ENCODE data around the gene CCDC88C.

CCDC88C gene

DNA sequence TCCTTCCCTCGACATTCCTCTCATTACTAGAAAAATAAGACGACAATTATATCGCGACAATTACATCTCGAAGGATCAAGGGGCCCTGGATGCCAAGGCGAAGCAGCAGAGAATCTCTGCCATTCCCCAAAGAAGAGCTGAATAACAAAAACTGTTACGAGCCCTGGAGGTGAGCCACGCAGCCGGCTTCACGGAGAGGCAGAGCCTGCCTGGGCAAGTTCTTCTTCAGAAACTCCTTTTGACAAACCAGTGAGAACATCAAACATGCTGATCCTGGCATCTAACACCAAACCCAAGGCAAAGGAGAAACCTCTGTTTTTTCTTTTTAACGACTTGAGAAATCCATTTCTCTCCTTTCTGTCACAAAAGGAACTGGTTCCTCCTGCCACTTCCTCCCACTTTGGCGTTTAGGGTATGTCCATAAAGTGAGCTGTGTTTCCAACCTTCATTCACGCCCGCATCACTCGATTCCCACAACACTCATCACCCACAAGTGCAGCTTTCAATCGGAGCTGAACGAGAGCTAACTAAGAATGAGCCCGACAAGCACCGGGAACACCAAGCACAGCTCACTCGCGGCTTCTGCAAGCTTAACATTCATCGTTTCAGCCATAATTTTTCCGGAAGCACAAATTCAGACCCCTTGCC is 21.5 kb downstream of the CCDC88C start:
- Histone ChIP-seq H3K4me3 (IDR thresholded peaks at IDR 0.05; ENCODE audit: insufficient read depth, low read depth, low read length) (no peak overlapping the region), H3K27me3 (ENCODE audit: insufficient read depth, low read depth) (no peaks in the 10 kb centered on the region), H3K79me2 (ENCODE audit: insufficient read depth, low read depth) (peaks cover 95% of the 10 kb centered on the region), H3K4me2 (peak overlapping the region; percentile 85; the same call in 1 of the 2 replicates), H2AFZ (ENCODE audit: low read depth) (no peak overlapping the region), H3K9ac (no peak overlapping the region), H3K4me1 (ENCODE audit: low read depth, poor library complexity, severe bottlenecking) (peaks cover 52% of the 10 kb centered on the region), H3K36me3 (ENCODE audit: insufficient read depth) (no peaks in the 10 kb centered on the region), H4K20me1 (ENCODE audit: insufficient read depth) (no peaks in the 10 kb centered on the region), H3K27ac (no peak overlapping the region)
- TF ChIP-seq CTCF (conservative IDR thresholded peaks at IDR 0.05; ENCODE audit: low read depth, low read length), result no peak

- Histone ChIP-seq H3K4me3 (IDR thresholded peaks at IDR 0.05; ENCODE audit: insufficient read depth, low read depth, low read length) (no peak overlapping the region), H3K4me2 (no peak overlapping the region), H3K27me3 (ENCODE audit: insufficient read depth, low read depth) (no peaks in the 10 kb centered on the region), H2AFZ (ENCODE audit: low read depth) (no peak overlapping the region), H3K9ac (no peak overlapping the region), H3K36me3 (ENCODE audit: insufficient read depth) (no peaks in the 10 kb centered on the region), H3K79me2 (ENCODE audit: insufficient read depth, low read depth) (peaks cover 96% of the 10 kb centered on the region), H3K27ac (no peak overlapping the region), H4K20me1 (ENCODE audit: insufficient read depth) (no peaks in the 10 kb centered on the region), H3K4me1 (ENCODE audit: low read depth, poor library complexity, severe bottlenecking) (peaks cover 47% of the 10 kb centered on the region)
- no peak for TF ChIP-seq CTCF (conservative IDR thresholded peaks at IDR 0.05; ENCODE audit: low read depth, low read length)
Observed at GRCh38 chr14:91395466-91395865, 22.2 kb downstream of the CCDC88C start.

DNA sequence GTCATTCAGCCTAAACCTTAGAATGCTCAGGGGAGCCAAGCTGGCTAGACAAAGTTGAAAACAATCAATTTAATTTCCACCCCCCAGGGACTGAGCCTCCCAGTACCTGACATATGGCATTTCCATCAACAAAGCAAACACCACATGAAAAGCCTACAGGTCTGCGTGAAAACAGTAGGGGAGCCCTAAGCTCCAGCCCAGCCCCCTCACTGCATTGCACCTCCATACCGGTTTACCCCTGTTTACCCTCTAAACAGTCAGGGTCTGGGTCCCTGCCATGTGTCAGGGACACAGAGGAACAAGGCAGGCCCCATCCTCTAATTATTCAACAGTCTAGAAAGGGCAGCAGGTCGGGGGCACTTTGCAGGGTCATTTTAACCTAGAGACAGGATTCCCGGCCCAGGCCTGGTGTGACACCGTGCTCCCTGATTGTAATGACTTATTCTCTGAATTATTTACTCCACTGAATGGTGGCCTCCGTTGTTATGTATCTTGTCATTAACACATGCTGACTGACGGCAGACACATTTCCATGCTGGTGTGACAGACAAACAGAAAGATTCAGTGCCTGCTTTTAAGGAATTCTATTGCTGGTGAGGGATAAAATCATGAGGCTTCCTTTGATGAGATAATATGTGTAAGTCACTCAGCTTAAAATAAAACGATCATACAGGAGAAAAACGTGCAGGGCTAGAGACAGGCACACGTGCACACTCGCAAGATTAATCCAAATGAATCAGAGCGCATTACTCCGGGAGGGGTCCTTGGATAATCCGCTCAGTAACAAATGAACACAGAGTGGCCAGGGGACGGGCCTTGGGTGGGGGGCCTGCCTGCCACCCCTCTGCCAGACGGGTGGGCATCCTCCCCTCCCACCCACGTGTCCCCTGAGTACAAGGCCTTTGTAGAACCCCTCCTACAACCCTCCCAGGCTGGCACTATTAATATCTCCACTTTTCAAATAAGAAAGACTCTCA is 23.2 kb downstream of the CCDC88C start:
- TF ChIP-seq CTCF (conservative IDR thresholded peaks at IDR 0.05; ENCODE audit: low read depth, low read length), result no peak
- Histone ChIP-seq H2AFZ (ENCODE audit: low read depth) (no peak overlapping the region), H3K79me2 (ENCODE audit: insufficient read depth, low read depth) (peaks cover 93% of the 10 kb centered on the region), H3K27ac (no peak overlapping the region), H3K36me3 (ENCODE audit: insufficient read depth) (no peaks in the 10 kb centered on the region), H3K27me3 (ENCODE audit: insufficient read depth, low read depth) (no peaks in the 10 kb centered on the region), H4K20me1 (ENCODE audit: insufficient read depth) (no peaks in the 10 kb centered on the region), H3K9ac (no peak overlapping the region), H3K4me2 (no peak overlapping the region), H3K4me3 (IDR thresholded peaks at IDR 0.05; ENCODE audit: insufficient read depth, low read depth, low read length) (no peak overlapping the region), H3K4me1 (ENCODE audit: low read depth, poor library complexity, severe bottlenecking) (peaks cover 36% of the 10 kb centered on the region)

- Histone ChIP-seq H2AFZ (ENCODE audit: low read depth) (no peak overlapping the region), H3K9ac (no peak overlapping the region), H4K20me1 (ENCODE audit: insufficient read depth) (no peaks in the 10 kb centered on the region), H3K4me3 (IDR thresholded peaks at IDR 0.05; ENCODE audit: insufficient read depth, low read depth, low read length) (no peak overlapping the region), H3K4me1 (ENCODE audit: low read depth, poor library complexity, severe bottlenecking) (peaks cover 29% of the 10 kb centered on the region), H3K27ac (no peak overlapping the region), H3K79me2 (ENCODE audit: insufficient read depth, low read depth) (peaks cover 93% of the 10 kb centered on the region), H3K4me2 (no peak overlapping the region), H3K36me3 (ENCODE audit: insufficient read depth) (no peaks in the 10 kb centered on the region), H3K27me3 (ENCODE audit: insufficient read depth, low read depth) (no peaks in the 10 kb centered on the region)
- no peak for TF ChIP-seq CTCF (conservative IDR thresholded peaks at IDR 0.05; ENCODE audit: low read depth, low read length)
Observed at GRCh38 chr14:91392623-91393303, 24.9 kb downstream of the CCDC88C start.

Measured in KMS-11 (cell line).